Measurements from ENCODE around the gene SUCLA2.
A peak's percentile ranks its signal among the peaks of the same experiment; 100 is the strongest.
"Not testable (repeated sequence)": the region's sequence is repeated elsewhere in the genome, so short reads cannot be mapped to it uniquely, and the experiment has no call there.

SUCLA2 gene

DNA sequence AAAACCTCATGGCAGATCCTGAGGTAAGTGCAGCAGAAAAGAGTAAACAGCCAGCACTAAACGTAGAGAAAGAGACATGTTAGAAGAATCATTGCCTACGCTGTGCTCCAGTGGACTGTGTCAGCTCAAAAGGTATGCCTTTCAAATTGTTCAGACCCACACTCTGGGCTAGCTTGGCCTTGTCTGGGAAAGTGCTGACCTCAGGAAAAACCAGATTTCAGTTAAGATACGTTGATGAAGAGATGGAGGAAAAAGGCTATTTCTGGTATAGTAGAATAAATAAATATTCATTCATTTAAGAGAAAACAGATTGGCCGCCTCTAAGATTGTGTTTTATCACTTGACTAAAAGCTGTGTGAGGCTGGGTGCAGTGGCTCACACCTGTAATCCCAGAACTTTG, 9.6 kb upstream of the SUCLA2 start:
- Mint-ChIP-seq H3K9me3 (no peaks in the 10 kb centered on the region), H3K27ac (no peak overlapping the region), H3K36me3 (ENCODE audit: low read depth) (no peaks in the 10 kb centered on the region), H3K4me3 (no peak overlapping the region), H3K4me1 (no peaks in the 10 kb centered on the region), H3K27me3 (no peaks in the 10 kb centered on the region)
- DNase-seq (no peak), ATAC-seq (no peak)

- H3K4me3 Mint-ChIP-seq = no peak overlapping the region
- H3K27me3 Mint-ChIP-seq = no peaks in the 10 kb centered on the region
- no peak overlapping the region for H3K27ac Mint-ChIP-seq
- no peaks in the 10 kb centered on the region for H3K4me1 Mint-ChIP-seq
- no peak for DNase-seq
- no peaks in the 10 kb centered on the region for H3K36me3 Mint-ChIP-seq (ENCODE audit: low read depth)
- no peaks in the 10 kb centered on the region for H3K9me3 Mint-ChIP-seq
- ATAC-seq = no peak
Observed at GRCh38 chr13:48009284-48009683, 8.2 kb upstream of the SUCLA2 start.

DNA sequence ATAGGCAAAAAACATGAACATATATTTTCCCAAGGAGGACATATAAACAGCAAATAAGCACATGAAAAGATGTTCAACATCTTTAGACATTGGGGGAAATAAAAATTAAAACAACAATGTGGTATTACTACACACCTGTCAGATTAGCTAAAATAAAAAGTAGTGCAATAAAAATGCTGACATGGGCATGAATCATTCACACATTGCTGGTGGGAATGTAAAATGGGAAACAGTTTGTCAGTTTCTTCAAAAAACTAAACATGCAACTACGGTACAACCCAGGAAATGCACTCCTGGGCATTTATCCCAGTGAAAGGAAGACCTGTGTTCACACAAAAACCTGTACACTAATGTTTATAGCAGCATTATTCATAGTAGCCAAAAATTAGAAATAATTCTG, 5.3 kb upstream of the SUCLA2 start:
- Mint-ChIP-seq H3K27ac (no peak overlapping the region), H3K4me1 (peaks cover 7% of the 10 kb centered on the region), H3K36me3 (ENCODE audit: low read depth) (no peaks in the 10 kb centered on the region), H3K27me3 (no peaks in the 10 kb centered on the region), H3K4me3 (no peak overlapping the region), H3K9me3 (no peaks in the 10 kb centered on the region)
- ATAC-seq = no peak
- DNase-seq = no peak

DNA sequence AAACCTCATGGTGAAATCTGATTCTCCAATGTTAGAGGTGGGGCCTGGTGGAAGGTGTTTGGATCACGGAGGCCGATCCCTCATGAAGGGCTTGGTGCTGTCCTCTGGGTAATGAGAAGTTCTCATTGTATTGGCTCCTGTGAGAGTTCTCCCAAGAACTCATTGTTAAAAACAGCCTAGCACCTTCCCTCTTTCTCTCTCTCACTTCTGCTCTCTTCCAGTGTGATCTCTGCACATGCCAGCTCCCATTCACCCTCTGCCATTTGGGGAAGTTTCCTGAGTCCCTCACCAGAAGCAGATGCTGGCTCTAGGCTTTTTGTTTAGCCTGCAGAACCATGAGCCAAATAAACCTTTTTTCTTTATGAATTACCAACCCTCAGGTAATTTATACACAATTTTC, 3.1 kb upstream of the SUCLA2 start:
- no peaks in the 10 kb centered on the region for H3K9me3 Mint-ChIP-seq
- no peaks in the 10 kb centered on the region for H3K36me3 Mint-ChIP-seq (ENCODE audit: low read depth)
- no peak for ATAC-seq
- H3K4me1 Mint-ChIP-seq = peaks cover 19% of the 10 kb centered on the region
- DNase-seq = no peak
- no peak overlapping the region for H3K27ac Mint-ChIP-seq
- no peaks in the 10 kb centered on the region for H3K27me3 Mint-ChIP-seq
- no peak overlapping the region for H3K4me3 Mint-ChIP-seq

DNA sequence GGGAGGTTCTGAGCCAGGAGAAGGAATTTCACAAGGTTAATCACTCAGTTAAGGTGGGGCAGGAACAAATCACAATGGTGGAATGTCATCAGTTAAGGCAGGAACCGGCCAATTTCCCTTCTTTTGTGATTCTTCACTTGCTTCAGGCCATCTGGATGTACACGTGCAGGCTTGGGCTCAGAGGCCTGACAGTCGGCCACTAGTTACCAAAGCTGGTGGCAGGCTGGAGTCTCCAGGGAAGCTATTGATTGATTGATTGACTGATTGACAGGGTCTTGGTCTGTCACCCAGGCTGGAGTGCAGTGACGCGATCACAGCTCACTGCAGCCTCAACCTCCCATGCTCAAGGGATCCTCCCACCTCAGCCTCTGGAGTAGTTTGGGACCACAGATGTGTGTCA, 926 bp upstream of the SUCLA2 start:
- H3K9me3 Mint-ChIP-seq; H3K36me3 Mint-ChIP-seq (ENCODE audit: low read depth); H3K27ac Mint-ChIP-seq; ATAC-seq; DNase-seq; H3K27me3 Mint-ChIP-seq: not testable (repeated sequence)
- H3K4me3 Mint-ChIP-seq = peak overlapping the region; percentile 92
- peaks cover 29% of the 10 kb centered on the region for H3K4me1 Mint-ChIP-seq

DNA sequence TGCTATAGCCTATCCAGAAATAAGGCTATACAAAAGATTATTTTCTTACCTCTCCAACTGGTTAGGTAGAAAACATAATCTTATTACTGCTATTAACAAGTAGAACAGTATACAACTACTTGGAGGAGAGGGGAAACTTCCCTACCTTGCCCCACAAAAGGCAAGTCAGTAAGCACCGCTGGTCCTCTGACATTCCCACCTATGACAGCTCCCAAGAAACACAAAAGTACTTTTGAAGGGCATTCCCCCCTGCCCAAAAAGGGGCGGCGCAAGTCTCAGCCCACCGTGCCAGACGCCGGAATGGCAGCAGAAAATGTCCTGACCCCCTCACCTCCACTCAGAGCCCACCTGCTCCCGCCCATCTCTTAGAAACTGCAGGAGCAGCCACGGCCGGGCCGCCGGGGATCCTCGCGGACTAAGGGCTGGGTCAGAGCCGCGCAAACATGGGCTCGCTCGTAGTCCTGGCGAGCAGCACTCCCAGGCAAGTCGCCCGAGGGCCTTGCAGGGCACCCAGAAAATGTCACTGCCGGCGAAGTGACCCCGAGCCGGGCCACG, 437 bp downstream of the SUCLA2 start:
- ATAC-seq (peak; percentile 45), DNase-seq (no peak)
- Mint-ChIP-seq H3K9me3 (no peaks in the 10 kb centered on the region), H3K27me3 (no peaks in the 10 kb centered on the region), H3K4me3 (peak overlapping the region; percentile 92), H3K36me3 (ENCODE audit: low read depth) (peaks cover 6% of the 10 kb centered on the region), H3K27ac (peak overlapping the region; percentile 84), H3K4me1 (peaks cover 29% of the 10 kb centered on the region)

DNA sequence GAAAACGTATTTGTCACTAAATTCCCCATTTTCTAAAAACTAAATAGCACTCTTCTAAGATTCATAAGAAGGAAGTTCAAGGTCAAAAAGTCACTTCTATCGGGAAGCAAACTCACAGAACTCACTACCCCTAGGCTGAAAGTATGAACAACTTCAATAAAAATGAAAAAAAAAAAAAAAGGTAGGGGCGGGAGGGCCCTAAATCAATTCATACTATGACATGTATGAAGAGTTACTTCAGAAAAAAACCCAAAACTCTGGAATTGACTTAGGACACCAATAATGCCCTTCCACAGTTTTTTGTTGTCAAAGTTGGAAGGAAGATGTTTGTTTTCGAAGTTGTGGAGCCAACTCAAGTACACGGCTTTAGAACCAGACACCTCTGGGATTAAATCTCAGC, 1.1 kb downstream of the SUCLA2 start:
- DNase-seq (no peak), ATAC-seq (no peak)
- peaks cover 10% of the 10 kb centered on the region for H3K36me3 Mint-ChIP-seq (ENCODE audit: low read depth)
- peak overlapping the region; percentile 92 for H3K4me3 Mint-ChIP-seq
- H3K27ac Mint-ChIP-seq = peak overlapping the region; percentile 84
- no peaks in the 10 kb centered on the region for H3K9me3 Mint-ChIP-seq
- no peaks in the 10 kb centered on the region for H3K27me3 Mint-ChIP-seq
- H3K4me1 Mint-ChIP-seq = peaks cover 29% of the 10 kb centered on the region

GRCh38 chr13:47997384-47997783, 3.7 kb downstream of the SUCLA2 start:
- ATAC-seq (no peak), DNase-seq (no peak)
- Mint-ChIP-seq H3K4me3 (no peak overlapping the region), H3K9me3 (no peaks in the 10 kb centered on the region), H3K27ac (no peak overlapping the region), H3K4me1 (peaks cover 29% of the 10 kb centered on the region), H3K27me3 (no peaks in the 10 kb centered on the region), H3K36me3 (ENCODE audit: low read depth) (peaks cover 29% of the 10 kb centered on the region)

GRCh38 chr13:47991859-47992258, 9.2 kb downstream of the SUCLA2 start:
- DNase-seq = no peak
- Mint-ChIP-seq H3K4me3 (no peak overlapping the region), H3K27ac (no peak overlapping the region), H3K27me3 (no peaks in the 10 kb centered on the region), H3K36me3 (ENCODE audit: low read depth) (peaks cover 56% of the 10 kb centered on the region), H3K4me1 (no peaks in the 10 kb centered on the region), H3K9me3 (no peaks in the 10 kb centered on the region)
- no peak for ATAC-seq

DNA sequence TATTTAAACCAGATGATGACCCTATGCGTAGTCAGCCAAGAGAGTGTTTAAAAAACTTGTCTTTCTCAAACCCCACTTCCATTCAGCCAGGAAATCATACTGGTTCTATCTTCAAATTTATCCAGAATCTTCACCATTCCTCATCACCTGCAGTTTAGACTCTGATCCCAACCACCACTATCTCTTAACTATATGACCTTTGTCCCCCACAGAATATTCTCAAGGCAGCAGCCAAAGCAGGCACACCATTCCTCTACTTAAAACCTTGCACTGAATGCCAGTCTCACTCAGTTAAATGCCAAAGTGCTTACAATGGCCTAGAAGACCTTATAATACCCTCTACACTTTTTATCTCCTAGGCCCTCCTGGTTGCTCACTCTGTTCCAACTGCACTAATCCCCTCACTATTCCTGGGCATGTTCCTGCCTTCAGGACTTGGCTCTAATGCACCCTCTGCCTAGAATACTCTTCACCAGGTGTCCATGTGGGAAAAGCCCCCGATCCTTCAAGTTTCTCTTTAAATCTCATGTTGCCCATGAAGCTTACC, 10.1 kb downstream of the SUCLA2 start:
- Mint-ChIP-seq H3K27me3 (no peaks in the 10 kb centered on the region), H3K27ac (no peak overlapping the region), H3K9me3 (no peaks in the 10 kb centered on the region), H3K4me3 (no peak overlapping the region), H3K4me1 (no peaks in the 10 kb centered on the region), H3K36me3 (ENCODE audit: low read depth) (peaks cover 60% of the 10 kb centered on the region)
- ATAC-seq (no peak), DNase-seq (no peak)

GRCh38 chr13:47990427-47990826, 10.6 kb downstream of the SUCLA2 start:
- H3K4me3 Mint-ChIP-seq = no peak overlapping the region
- no peaks in the 10 kb centered on the region for H3K9me3 Mint-ChIP-seq
- ATAC-seq (no peak), DNase-seq (no peak)
- no peaks in the 10 kb centered on the region for H3K27me3 Mint-ChIP-seq
- H3K4me1 Mint-ChIP-seq = no peaks in the 10 kb centered on the region
- peaks cover 65% of the 10 kb centered on the region for H3K36me3 Mint-ChIP-seq (ENCODE audit: low read depth)
- no peak overlapping the region for H3K27ac Mint-ChIP-seq

DNA sequence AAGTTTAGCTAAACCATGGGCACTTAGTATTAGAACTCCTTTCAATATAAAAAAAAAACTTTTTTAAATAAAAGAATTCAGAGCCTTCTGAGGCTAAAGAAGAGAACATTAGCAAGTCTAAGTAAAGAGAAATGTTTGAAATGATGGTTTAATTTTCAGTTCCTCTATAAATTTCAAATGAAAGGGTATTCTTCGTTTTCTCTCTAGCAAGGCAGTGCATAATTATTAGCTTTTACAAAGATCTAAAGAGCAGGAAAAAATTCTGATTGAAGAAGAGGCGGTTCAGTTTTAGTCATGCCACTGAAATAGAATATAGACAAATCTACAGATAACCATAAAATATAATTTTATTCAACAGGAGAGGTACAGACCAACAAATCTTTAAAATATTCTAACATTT, 18.0 kb downstream of the SUCLA2 start:
- H3K36me3 Mint-ChIP-seq (ENCODE audit: low read depth) = peaks cover 56% of the 10 kb centered on the region
- H3K27ac Mint-ChIP-seq = no peak overlapping the region
- no peaks in the 10 kb centered on the region for H3K4me1 Mint-ChIP-seq
- ATAC-seq (no peak), DNase-seq (no peak)
- H3K4me3 Mint-ChIP-seq = no peak overlapping the region
- H3K9me3 Mint-ChIP-seq = peaks cover 7% of the 10 kb centered on the region
- no peaks in the 10 kb centered on the region for H3K27me3 Mint-ChIP-seq

DNA sequence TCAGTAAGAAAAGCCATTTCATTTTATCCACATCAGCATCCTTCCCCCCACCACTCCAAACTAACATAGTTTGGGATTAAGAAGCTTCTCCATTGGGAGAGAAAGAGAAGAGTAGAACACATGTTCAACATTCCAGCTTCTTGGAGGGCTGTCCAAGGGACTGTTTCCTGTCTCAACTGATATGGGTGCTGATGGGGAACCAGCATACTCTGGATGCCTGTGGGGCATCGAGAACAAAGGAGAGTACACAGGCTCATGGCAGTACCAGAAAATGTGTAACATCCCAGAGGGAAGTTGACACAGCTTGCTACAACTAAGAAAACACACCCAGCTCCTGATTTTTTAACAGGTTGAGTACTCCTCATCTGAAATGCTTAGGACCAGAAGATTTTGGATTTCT, 24.7 kb downstream of the SUCLA2 start:
- Mint-ChIP-seq H3K27me3 (no peaks in the 10 kb centered on the region), H3K4me3 (no peak overlapping the region), H3K4me1 (no peaks in the 10 kb centered on the region), H3K27ac (no peak overlapping the region), H3K36me3 (ENCODE audit: low read depth) (peaks cover 68% of the 10 kb centered on the region), H3K9me3 (peaks cover 19% of the 10 kb centered on the region)
- ATAC-seq (no peak), DNase-seq (no peak)

DNA sequence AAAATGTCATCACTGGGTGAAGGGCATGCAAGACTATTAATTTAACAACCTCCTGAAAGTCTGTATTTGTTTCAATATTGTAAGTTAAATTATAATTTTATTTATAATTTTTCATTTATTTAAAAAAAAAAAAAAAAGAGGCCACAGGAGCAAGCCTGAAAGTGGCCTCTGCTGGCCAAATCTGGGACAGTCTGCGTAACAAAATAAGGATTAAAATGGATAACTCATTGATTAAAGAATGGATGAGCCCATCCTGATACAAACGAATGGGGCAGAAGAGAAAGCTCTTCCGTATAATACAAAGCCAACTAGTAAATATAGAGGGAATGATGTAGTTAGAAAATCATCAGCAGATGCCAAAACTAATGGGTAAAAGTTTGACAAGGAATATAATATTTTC, 36.2 kb downstream of the SUCLA2 start:
- Mint-ChIP-seq H3K4me3 (no peak overlapping the region), H3K4me1 (no peaks in the 10 kb centered on the region), H3K27me3 (no peaks in the 10 kb centered on the region), H3K27ac (no peak overlapping the region), H3K9me3 (peaks cover 9% of the 10 kb centered on the region), H3K36me3 (ENCODE audit: low read depth) (peaks cover 68% of the 10 kb centered on the region)
- ATAC-seq (no peak), DNase-seq (no peak)

DNA sequence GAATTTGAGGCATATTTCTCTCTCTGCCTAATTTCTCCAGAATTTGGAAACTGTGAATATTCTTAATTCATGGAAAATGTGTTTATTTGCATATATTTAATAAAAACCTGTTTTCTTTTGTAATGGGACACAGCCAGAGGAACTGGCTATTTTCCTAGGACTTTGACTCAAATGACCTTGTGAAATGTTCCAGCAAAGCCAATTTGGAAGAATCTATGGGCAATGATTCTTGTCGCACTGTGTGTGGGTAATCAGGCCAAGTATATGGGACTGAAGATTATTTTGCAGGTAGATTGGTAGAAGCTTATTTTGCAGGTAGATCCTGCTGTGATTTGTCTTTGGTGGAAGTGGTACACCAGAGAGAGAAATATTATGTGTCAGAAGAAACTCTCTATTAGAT, 38.8 kb downstream of the SUCLA2 start:
- no peak overlapping the region for H3K4me3 Mint-ChIP-seq
- no peaks in the 10 kb centered on the region for H3K4me1 Mint-ChIP-seq
- H3K9me3 Mint-ChIP-seq = peaks cover 33% of the 10 kb centered on the region
- no peak for DNase-seq
- peaks cover 83% of the 10 kb centered on the region for H3K36me3 Mint-ChIP-seq (ENCODE audit: low read depth)
- ATAC-seq = no peak
- no peak overlapping the region for H3K27ac Mint-ChIP-seq
- no peaks in the 10 kb centered on the region for H3K27me3 Mint-ChIP-seq
